ENCODE results near the gene GUCY1A1.

- TF ChIP-seq REST (IDR thresholded peaks at IDR 0.05; ENCODE audit: low read depth), result no peak
- no peak for TF ChIP-seq CTCF (IDR thresholded peaks at IDR 0.05 in 2 of 3, conservative IDR thresholded peaks at IDR 0.05 in 1 of 3; ENCODE audit: borderline replicate concordance in 1 of 3, insufficient read depth in 1 of 3, low read depth in 2 of 3, low read length in 2 of 3)
- no peak for TF ChIP-seq CBX3 (IDR thresholded peaks at IDR 0.05; ENCODE audit: low read depth)
- no peak for TF ChIP-seq JUND (IDR thresholded peaks at IDR 0.05)
- no peak for TF ChIP-seq POLR2AphosphoS5 (IDR thresholded peaks at IDR 0.05; ENCODE audit: low read depth, low read length)
- no peak for TF ChIP-seq ELF1 (IDR thresholded peaks at IDR 0.05; ENCODE audit: borderline replicate concordance, low read depth)
- TF ChIP-seq SP1 (IDR thresholded peaks at IDR 0.05; ENCODE audit: low read depth), result no peak
Measured at GRCh38 chr4:155757745-155758265, 91.2 kb downstream of the GUCY1A1 start.

Data from HCT116 (cell line).